A549 (cell line): ENCODE data around the gene ANKRD13C. TPM values are rescaled to one million over a fixed set of nuclear protein-coding genes. Genes with fewer than 3 reads are reported as not detected.

Experiments
- ATAC-seq, 2 experiments: fragments of 200-7000 bp in 1 of 2; fragments of >200 bp in 1 of 2; cut with Nextera tagmentation in 1 of 2; cut with Tn5 transposase in 1 of 2; 3 replicates each; pipeline versions ENCODE4 v1.8.0 to v1.9.1; 2018 to 2020; ENCODE audit warnings: mild to moderate bottlenecking in 1 of 2, moderate library complexity in 1 of 2
- CTCF ChIA-PET: fragments of 300-600 bp; sonication (Branson Sonifier 250); formaldehyde crosslinking; extraction: SDS; loops from one replicate; lab custom pipeline; 2021; ENCODE audit warnings: antibody characterized with exemption, inconsistent platforms; lab: Yijun Ruan, JAX
- POLR2A ChIA-PET: fragments of 350-600 bp; formaldehyde crosslinking; extraction: SDS; loops from one replicate; lab custom pipeline; 2021; ENCODE audit warnings: antibody characterized with exemption, inconsistent platforms; lab: Yijun Ruan, JAX
- DNase-seq, 2 experiments: peaks; one replicate each; pipeline versions ENCODE4 v3.0.0 to v3.0.0-alpha.2; 2011 to 2016; ENCODE audit warnings: low read depth in 1 of 2, low spot score in 1 of 2
- FAIRE-seq: peaks from 2 replicates; lab custom pipeline; 2011; peaks lifted over from hg19 to GRCh38; lab: Jason Lieb, UNC
- H3K27ac ChIP-seq, 2 experiments: fragments of >200 bp; sonication (Bioruptor Twin); formaldehyde crosslinking; 3 replicates each; pipeline ENCODE4 v1.5.1; 2016 to 2017
- H3K4me1 ChIP-seq: fragments of >200 bp; sonication (Bioruptor Twin); formaldehyde crosslinking; 3 replicates; pipeline ENCODE4 v1.6.1; 2016
- H3K4me2 ChIP-seq: fragments of >200 bp; sonication (Bioruptor Twin); formaldehyde crosslinking; 3 replicates; pipeline ENCODE4 v1.6.1; 2016
- H3K4me3 ChIP-seq: fragments of >200 bp; sonication (Bioruptor Twin); formaldehyde crosslinking; 3 replicates; pipeline ENCODE4 v1.5.1; 2016
- H3K9me3 ChIP-seq: fragments of >200 bp; sonication (Bioruptor Twin); formaldehyde crosslinking; 3 replicates; pipeline ENCODE4 v1.6.1; 2016
- BCL3 ChIP-seq: fragments of >200 bp; sonication (Bioruptor Twin); formaldehyde crosslinking; IDR thresholded peaks from 3 replicates; pipeline ENCODE4 v1.6.1; 2016
- CBX2 ChIP-seq: fragments of 200-600 bp; sonication (generic); IDR thresholded peaks from 2 replicates; pipeline ENCODE4 v1.6.1; 2016; ENCODE audit warnings: low read depth, mild to moderate bottlenecking, borderline replicate concordance
- CHD4 ChIP-seq: fragments of 200-600 bp; sonication (generic); IDR thresholded peaks from 2 replicates; pipeline ENCODE4 v1.6.1; 2016; ENCODE audit warnings: antibody characterized with exemption, mild to moderate bottlenecking, borderline replicate concordance
- FOSB ChIP-seq: fragments of 250-450 bp; sonication (Bioruptor Pico); IDR thresholded peaks from 2 replicates; pipeline ENCODE4 v1.5.0; 2020; ENCODE audit warnings: mild to moderate bottlenecking, moderate library complexity
- FOSL2 ChIP-seq, 2 experiments: fragments of 450-650 bp in 1 of 2; fragments of >200 bp in 1 of 2; sonication (Bioruptor Twin) in 1 of 2; formaldehyde crosslinking; IDR thresholded peaks; 2 replicates each; pipeline versions ENCODE4 v1.5.0 to v1.6.1; 2016 to 2020; ENCODE audit warnings: mild to moderate bottlenecking in 1 of 2, moderate library complexity in 1 of 2
- FOXS1 ChIP-seq: fragments of 250-450 bp; sonication (Bioruptor Pico); IDR thresholded peaks from 2 replicates; pipeline ENCODE4 v1.5.0; 2020; ENCODE audit warnings: mild to moderate bottlenecking, moderate library complexity
- HES2 ChIP-seq: fragments of >200 bp; sonication (Bioruptor Twin); formaldehyde crosslinking; IDR thresholded peaks from 2 replicates; pipeline ENCODE4 v1.6.1; 2016
- HEYL ChIP-seq: fragments of 250-450 bp; sonication (Bioruptor Pico); IDR thresholded peaks from 2 replicates; pipeline ENCODE4 v1.8.0; 2021; ENCODE audit warnings: mild to moderate bottlenecking, moderate library complexity
- HOXB13 ChIP-seq: fragments of 250-450 bp; sonication (Bioruptor Pico); IDR thresholded peaks from 2 replicates; pipeline ENCODE4 v1.5.0; 2020; ENCODE audit warnings: low read depth, mild to moderate bottlenecking, moderate library complexity
- MYC ChIP-seq: IDR thresholded peaks from 2 replicates; pipeline ENCODE4 v1.6.1; 2012; ENCODE audit warnings: mild to moderate bottlenecking, inconsistent platforms, low read length, improper control_type of control experiment, borderline replicate concordance
- NPAS2 ChIP-seq: fragments of 250-450 bp; sonication (Bioruptor Pico); IDR thresholded peaks from 2 replicates; pipeline ENCODE4 v1.8.0; 2022; ENCODE audit warnings: mild to moderate bottlenecking, moderate library complexity, borderline replicate concordance
- POLR2A ChIP-seq: IDR thresholded peaks from 2 replicates; pipeline ENCODE4 v1.6.1; 2012; ENCODE audit warnings: mild to moderate bottlenecking, low read length
- RAD21 ChIP-seq, 2 experiments: fragments of >200 bp in 1 of 2; sonication (Bioruptor Twin) in 1 of 2; formaldehyde crosslinking in 1 of 2; IDR thresholded peaks in 1 of 2; conservative IDR thresholded peaks in 1 of 2; 2 replicates in 1 of 2; 3 replicates in 1 of 2; pipeline ENCODE4 v1.6.1; 2012 to 2018; ENCODE audit warnings: inconsistent platforms in 1 of 2
- RCOR1 ChIP-seq: fragments of 150-350 bp; IDR thresholded peaks from 2 replicates; pipeline ENCODE4 v1.6.1; 2014; ENCODE audit warnings: antibody characterized with exemption, low read length, low read depth
- SREBF2 ChIP-seq: fragments of 450-650 bp; IDR thresholded peaks from 2 replicates; pipeline ENCODE4 v1.6.1; 2014; ENCODE audit warnings: mild to moderate bottlenecking, moderate library complexity
- TP53 ChIP-seq: fragments of 250-450 bp; sonication (Bioruptor Pico); IDR thresholded peaks from 2 replicates; pipeline ENCODE4 v1.5.0; 2021; ENCODE audit warnings: mild to moderate bottlenecking, moderate library complexity
- ZNF302 ChIP-seq: fragments of 250-450 bp; sonication (Bioruptor Pico); IDR thresholded peaks from 2 replicates; pipeline ENCODE4 v1.9.0; 2021; ENCODE audit warnings: inconsistent platforms, mild to moderate bottlenecking, moderate library complexity
- ZSCAN20 ChIP-seq: fragments of 250-450 bp; sonication (Bioruptor Pico); IDR thresholded peaks from 2 replicates; pipeline ENCODE4 v1.8.0; 2022; ENCODE audit warnings: mild to moderate bottlenecking, moderate library complexity
- WGBS: methylation state at CpG from one replicate; pipeline ENCODE4 v1.1.6; 2017; ENCODE audit errors: missing lambda C conversion rate; 5-methylcytosine and 5-hydroxymethylcytosine counted together
- polyA plus RNA-seq, 4 experiments: library from polyadenylated mRNA; depleted of rRNA in 3 of 4; stranded (reverse); fragments of >200 nt; fragmentation: RNase III in 1 of 4; extraction: RNeasy Plus Mini Kit Qiagen cat#74134 plus additional on column Dnase treatment in 1 of 4; gene quantifications; 2 replicates in 3 of 4; 3 replicates in 1 of 4; pipeline ENCODE4 v1.2.3, GENCODE V29; 2011 to 2017
- TF ChIP-seq, protein P1 (sequence below): fragments of 200-600 bp; sonication (generic); IDR thresholded peaks from 2 replicates; pipeline ENCODE4 v1.6.1; 2016; ENCODE audit warnings: antibody characterized with exemption, mild to moderate bottlenecking, moderate library complexity
- TF ChIP-seq, protein P2 (sequence below): IDR thresholded peaks from 2 replicates; pipeline ENCODE4 v1.6.1; 2012
- TF ChIP-seq, protein P3 (sequence below): fragments of >200 bp; sonication (Bioruptor Twin); formaldehyde crosslinking; IDR thresholded peaks from 3 replicates; pipeline ENCODE4 v1.5.1; 2016

The ANKRD13C gene
- polyA plus RNA-seq, 2 of the 4 experiments (the other 2 are of a cell fraction): 8.1 to 12.5 TPM

DNA sequence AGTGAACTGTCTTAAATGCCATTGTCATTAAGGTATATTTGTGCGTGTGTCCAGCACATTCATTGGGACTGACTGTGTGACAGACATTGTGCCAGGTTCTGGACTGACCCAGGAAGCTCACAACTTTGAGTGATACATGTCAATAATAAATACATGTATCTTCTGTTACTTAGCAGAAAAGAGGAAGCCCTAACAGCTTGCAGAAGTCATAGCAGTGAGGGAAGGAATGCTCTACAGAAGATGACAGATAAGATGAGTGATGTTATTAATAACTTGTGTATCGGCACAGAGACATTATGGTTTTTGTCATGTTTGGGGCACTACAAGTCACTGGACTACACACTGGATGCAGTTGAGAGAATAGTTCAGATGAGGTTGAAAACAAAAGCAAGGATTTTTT lies 134.5 kb downstream of the ANKRD13C start:
- Histone ChIP-seq H3K4me3 (no peak overlapping the region), H3K4me2 (no peak overlapping the region), H3K27ac (no peak overlapping the region), H3K4me1 (peaks cover 28% of the 10 kb centered on the region), H3K9me3 (no peaks in the 10 kb centered on the region)
- DNase-seq (no peak), ATAC-seq (no peak), FAIRE-seq (no peak)
- WGBS: 88% methylated on average over 2 of the region's 2 CpGs
- ChIA-PET CTCF (no interaction called here), POLR2A (interaction anchor here (0.8 to 1.9 kb wide), 2 partner anchors 11 to 135 kb away, joined by 3 to 13 read pairs; partner anchors contain the start of gene ANKRD13C)
- TF ChIP-seq HOXB13 (CRISPR knock-in tag): no peak
- no peak for TF ChIP-seq FOSL2 (IDR thresholded peaks at IDR 0.05)
- TF ChIP-seq FOSL2 (CRISPR knock-in tag; IDR thresholded peaks at IDR 0.05): no peak
- TF ChIP-seq, protein P1, sequence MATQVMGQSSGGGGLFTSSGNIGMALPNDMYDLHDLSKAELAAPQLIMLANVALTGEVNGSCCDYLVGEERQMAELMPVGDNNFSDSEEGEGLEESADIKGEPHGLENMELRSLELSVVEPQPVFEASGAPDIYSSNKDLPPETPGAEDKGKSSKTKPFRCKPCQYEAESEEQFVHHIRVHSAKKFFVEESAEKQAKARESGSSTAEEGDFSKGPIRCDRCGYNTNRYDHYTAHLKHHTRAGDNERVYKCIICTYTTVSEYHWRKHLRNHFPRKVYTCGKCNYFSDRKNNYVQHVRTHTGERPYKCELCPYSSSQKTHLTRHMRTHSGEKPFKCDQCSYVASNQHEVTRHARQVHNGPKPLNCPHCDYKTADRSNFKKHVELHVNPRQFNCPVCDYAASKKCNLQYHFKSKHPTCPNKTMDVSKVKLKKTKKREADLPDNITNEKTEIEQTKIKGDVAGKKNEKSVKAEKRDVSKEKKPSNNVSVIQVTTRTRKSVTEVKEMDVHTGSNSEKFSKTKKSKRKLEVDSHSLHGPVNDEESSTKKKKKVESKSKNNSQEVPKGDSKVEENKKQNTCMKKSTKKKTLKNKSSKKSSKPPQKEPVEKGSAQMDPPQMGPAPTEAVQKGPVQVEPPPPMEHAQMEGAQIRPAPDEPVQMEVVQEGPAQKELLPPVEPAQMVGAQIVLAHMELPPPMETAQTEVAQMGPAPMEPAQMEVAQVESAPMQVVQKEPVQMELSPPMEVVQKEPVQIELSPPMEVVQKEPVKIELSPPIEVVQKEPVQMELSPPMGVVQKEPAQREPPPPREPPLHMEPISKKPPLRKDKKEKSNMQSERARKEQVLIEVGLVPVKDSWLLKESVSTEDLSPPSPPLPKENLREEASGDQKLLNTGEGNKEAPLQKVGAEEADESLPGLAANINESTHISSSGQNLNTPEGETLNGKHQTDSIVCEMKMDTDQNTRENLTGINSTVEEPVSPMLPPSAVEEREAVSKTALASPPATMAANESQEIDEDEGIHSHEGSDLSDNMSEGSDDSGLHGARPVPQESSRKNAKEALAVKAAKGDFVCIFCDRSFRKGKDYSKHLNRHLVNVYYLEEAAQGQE: no peak
- no peak for TF ChIP-seq FOSB
- TF ChIP-seq, protein P2, sequence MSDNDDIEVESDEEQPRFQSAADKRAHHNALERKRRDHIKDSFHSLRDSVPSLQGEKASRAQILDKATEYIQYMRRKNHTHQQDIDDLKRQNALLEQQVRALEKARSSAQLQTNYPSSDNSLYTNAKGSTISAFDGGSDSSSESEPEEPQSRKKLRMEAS: no peak
- TF ChIP-seq TP53: no peak
- TF ChIP-seq, all 56 proteins: peak for 0

- H3K4me1 ChIP-seq: peaks cover 9% of the 10 kb centered on the region
- no peak for DNase-seq
- H3K4me2 ChIP-seq: no peak overlapping the region
- TF ChIP-seq ZNF302 (no peak), ZSCAN20 (CRISPR knock-in tag) (no peak), TP53 (no peak), FOXS1 (no peak), HES2 (no peak), RAD21 (conservative IDR thresholded peaks at IDR 0.05 in 1 of 2, IDR thresholded peaks at IDR 0.05 in 1 of 2) (no peak), CHD4 (no peak), CBX2 (no peak), NPAS2 (CRISPR knock-in tag) (no peak), HEYL (CRISPR knock-in tag) (no peak), MYC (no peak), RCOR1 (no peak), SREBF2 (no peak), POLR2A (no peak), BCL3 (no peak)
- TF ChIP-seq, protein P3, sequence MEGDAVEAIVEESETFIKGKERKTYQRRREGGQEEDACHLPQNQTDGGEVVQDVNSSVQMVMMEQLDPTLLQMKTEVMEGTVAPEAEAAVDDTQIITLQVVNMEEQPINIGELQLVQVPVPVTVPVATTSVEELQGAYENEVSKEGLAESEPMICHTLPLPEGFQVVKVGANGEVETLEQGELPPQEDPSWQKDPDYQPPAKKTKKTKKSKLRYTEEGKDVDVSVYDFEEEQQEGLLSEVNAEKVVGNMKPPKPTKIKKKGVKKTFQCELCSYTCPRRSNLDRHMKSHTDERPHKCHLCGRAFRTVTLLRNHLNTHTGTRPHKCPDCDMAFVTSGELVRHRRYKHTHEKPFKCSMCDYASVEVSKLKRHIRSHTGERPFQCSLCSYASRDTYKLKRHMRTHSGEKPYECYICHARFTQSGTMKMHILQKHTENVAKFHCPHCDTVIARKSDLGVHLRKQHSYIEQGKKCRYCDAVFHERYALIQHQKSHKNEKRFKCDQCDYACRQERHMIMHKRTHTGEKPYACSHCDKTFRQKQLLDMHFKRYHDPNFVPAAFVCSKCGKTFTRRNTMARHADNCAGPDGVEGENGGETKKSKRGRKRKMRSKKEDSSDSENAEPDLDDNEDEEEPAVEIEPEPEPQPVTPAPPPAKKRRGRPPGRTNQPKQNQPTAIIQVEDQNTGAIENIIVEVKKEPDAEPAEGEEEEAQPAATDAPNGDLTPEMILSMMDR: no peak
- TF ChIP-seq, all 56 proteins: peak for 0
- CTCF ChIA-PET: no interaction called here
- H3K27ac ChIP-seq: no peak overlapping the region
- H3K4me3 ChIP-seq: no peak overlapping the region
- FAIRE-seq: no peak
- no peaks in the 10 kb centered on the region for H3K9me3 ChIP-seq
- POLR2A ChIA-PET: interaction anchor here (0.8 kb wide), 1 partner anchor 10 kb away, joined by 3 read pairs; the partner anchor contains the start of gene SRSF11
- ATAC-seq: no peak
These were observed 143.0 kb downstream of the ANKRD13C start for GRCh38 chr1:70211541-70211940.
